DMS79 treated with DMSO at 0.1 percent for 48 hours (cell line): ENCODE results near the gene NOL4.
A peak's percentile ranks its signal among the peaks of the same experiment; 100 is the strongest.
"Not testable (repeated sequence)": the region's sequence is repeated elsewhere in the genome, so short reads cannot be mapped to it uniquely, and the experiment has no call there.

Experiments
- DNase-seq: peaks from one replicate; lab custom pipeline; 2025; lab: John Stamatoyannopoulos, UW

The NOL4 gene

GRCh38 chr18:34224423-34225217 is at the start of gene NOL4:
TSS of gene NOL4 (minus strand) at chr18:34224913. CDS start at chr18:34223253, 1,660 bp downstream.
- peak; percentile 97 for DNase-seq

GRCh38 chr18:34266029-34266428 is 41.3 kb upstream of the NOL4 start:
- DNase-seq: not testable (repeated sequence)

GRCh38 chr18:34261865-34262780 is 37.4 kb upstream of the NOL4 start:
- no peak for DNase-seq

- DNase-seq: no peak
Measured at GRCh38 chr18:34258176-34258575, 33.5 kb upstream of the NOL4 start.

- DNase-seq: no peak
Measured at GRCh38 chr18:34251919-34252318, 27.2 kb upstream of the NOL4 start.

GRCh38 chr18:34248727-34249126 is 24.0 kb upstream of the NOL4 start:
- no peak for DNase-seq

- DNase-seq: no peak
Measured at GRCh38 chr18:34242739-34243138, 18.0 kb upstream of the NOL4 start.

GRCh38 chr18:34233781-34234388 is 9.2 kb upstream of the NOL4 start:
- not testable (repeated sequence) for DNase-seq

GRCh38 chr18:34225218-34225553 is 473 bp upstream of the NOL4 start:
- DNase-seq: no peak

- peak; percentile 45 for DNase-seq
Measured at GRCh38 chr18:34223893-34224422, 755 bp downstream of the NOL4 start.

GRCh38 chr18:34223164-34223892 is 1.4 kb downstream of the NOL4 start:
- DNase-seq: peak; percentile 84

GRCh38 chr18:34222307-34223163 is 2.2 kb downstream of the NOL4 start:
- DNase-seq: peak; percentile 84

GRCh38 chr18:34221971-34222306 is 2.8 kb downstream of the NOL4 start:
- peak; percentile 64 for DNase-seq

- DNase-seq: peak; percentile 27
Measured at GRCh38 chr18:34220081-34220815, 4.5 kb downstream of the NOL4 start.

- no peak for DNase-seq
Measured at GRCh38 chr18:34219651-34220050, 5.1 kb downstream of the NOL4 start.

GRCh38 chr18:34212511-34212910 is 12.2 kb downstream of the NOL4 start:
- DNase-seq: no peak

GRCh38 chr18:34207344-34207851 is 17.3 kb downstream of the NOL4 start:
- DNase-seq: no peak

GRCh38 chr18:34203866-34204265 is 20.8 kb downstream of the NOL4 start:
- no peak for DNase-seq

GRCh38 chr18:34196256-34196655 is 28.5 kb downstream of the NOL4 start:
- DNase-seq: no peak

- no peak for DNase-seq
Measured at GRCh38 chr18:34194239-34194638, 30.5 kb downstream of the NOL4 start.
